Testis (tissue), 3 donors: Measurements from ENCODE around the gene ALOX5AP. TPM values are rescaled to one million over a fixed set of nuclear protein-coding genes. Genes with fewer than 3 reads are reported as not detected.

ENCODE experiments used
- DNase-seq: peaks from one replicate; pipeline ENCODE4 v3.0.0-alpha.2; 2019
- H3K27ac ChIP-seq, 2 donors: fragments of 200-600 bp; sonication (generic); one replicate each; pipeline ENCODE4 v1.5.1; 2019
- H3K27me3 ChIP-seq: fragments of 200-600 bp; sonication (generic); one replicate; pipeline ENCODE4 v1.5.1; 2019
- H3K36me3 ChIP-seq: fragments of 200-600 bp; sonication (generic); one replicate; pipeline ENCODE4 v1.5.1; 2017; ENCODE audit warnings: low read depth; ENCODE audit errors: missing control alignments
- H3K4me1 ChIP-seq: fragments of 200-600 bp; sonication (generic); one replicate; pipeline ENCODE4 v1.5.1; 2019
- H3K4me3 ChIP-seq, 2 donors: fragments of 200-600 bp; sonication (generic); one replicate each; pipeline ENCODE4 v1.5.1; 2017 to 2019
- H3K9me3 ChIP-seq: fragments of 200-600 bp; sonication (generic); one replicate; pipeline ENCODE4 v1.5.1; 2017
- CTCF ChIP-seq, 3 experiments: fragments of 450-650 bp in 2 of 3; fragments of 200-600 bp in 1 of 3; sonication (generic) in 1 of 3; IDR thresholded peaks; one replicate each; pipeline ENCODE4 v1.5.1; 2016 to 2019; ENCODE audit warnings: antibody characterized with exemption in 3 of 3, mild to moderate bottlenecking in 2 of 3, moderate library complexity in 1 of 3
- POLR2A ChIP-seq: fragments of 450-650 bp; IDR thresholded peaks from one replicate; pipeline ENCODE4 v1.6.1; 2017; ENCODE audit warnings: antibody characterized with exemption, mild to moderate bottlenecking, moderate library complexity
- WGBS, 2 donors: methylation state at CpG; one replicate each; pipeline ENCODE4 v1.1.5; 2018; 5-methylcytosine and 5-hydroxymethylcytosine counted together
- intact Hi-C: fragments of 100-400 bp; cut with DNase I; formaldehyde crosslinking; loops from one replicate; pipeline ENCODE4 v1.15.1; 2023; ENCODE audit warnings: low total_unique reads
- polyA plus RNA-seq: library from polyadenylated mRNA; stranded (reverse); fragments of 350-450 nt; fragmentation: Illumina TruSeq; extraction: RNeasy Lipid Tissue Mini Kit (QIAGEN cat#74804); gene quantifications from one replicate; pipeline ENCODE4 v1.2.3, GENCODE V29; 2014; ENCODE audit warnings: low read depth, low replicate concordance; ENCODE audit not compliant: insufficient read depth
- total RNA-seq, 2 donors: library from RNA; depleted of rRNA; stranded (reverse); fragments of >200 nt; gene quantifications; one replicate each; pipeline ENCODE4 v1.2.3, GENCODE V29; 2016

The ALOX5AP gene
- total and polyA plus RNA-seq, 3 donors from 2014 or later, result 2.5 to 13.4 (median 7.3) TPM

DNA sequence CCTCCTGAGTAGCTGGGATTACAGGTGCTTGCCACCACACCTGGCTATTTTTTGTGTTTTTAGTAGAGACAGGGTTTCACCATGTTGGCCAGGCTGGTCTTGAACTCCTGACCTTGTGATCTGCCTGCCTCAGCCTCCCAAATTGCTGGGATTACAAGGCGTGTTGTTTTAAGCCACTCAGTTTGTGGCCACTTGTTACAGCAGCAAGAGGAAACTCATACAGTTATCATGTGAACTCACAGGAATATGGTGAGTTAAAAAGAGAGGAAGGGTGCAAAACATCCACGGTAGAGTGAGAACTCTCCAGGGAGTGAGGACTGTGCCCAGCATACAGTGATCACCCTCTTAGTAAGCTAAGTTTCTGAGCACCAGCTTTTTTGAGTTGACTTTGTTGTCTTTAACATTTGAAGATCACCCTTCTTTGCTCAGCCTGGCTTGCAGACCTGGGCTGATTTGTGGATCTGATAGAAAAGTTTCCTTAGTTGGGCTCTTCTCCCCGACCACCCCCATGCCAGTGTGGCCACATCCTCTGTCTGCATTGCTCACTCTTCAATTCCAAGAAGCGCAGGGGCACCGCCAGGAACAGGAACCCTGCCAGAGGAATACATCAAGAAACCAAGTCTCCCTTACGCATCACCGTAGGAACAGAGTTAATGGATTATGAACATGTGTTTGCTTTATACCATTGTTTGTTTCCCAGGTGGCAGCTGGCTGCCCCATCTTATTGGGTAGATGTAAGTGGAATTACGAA, 16.0 kb downstream of the ALOX5AP start:
- intact Hi-C loops, result no loop called here
- TF ChIP-seq CTCF (IDR thresholded peaks at IDR 0.05) (no peak), POLR2A (no peak)
- WGBS, 2 donors, result 91 to 97% methylated on average over 8 of the region's 8 CpGs
- H3K27me3 ChIP-seq, result no peaks in the 10 kb centered on the region
- H3K4me1 ChIP-seq, result peaks cover 6% of the 10 kb centered on the region
- H3K9me3 ChIP-seq, result no peaks in the 10 kb centered on the region
- H3K27ac ChIP-seq, result no peak overlapping the region
- DNase-seq, result no peak
- H3K4me3 ChIP-seq, result no peak overlapping the region
- H3K36me3 ChIP-seq, result no peaks in the 10 kb centered on the region

DNA sequence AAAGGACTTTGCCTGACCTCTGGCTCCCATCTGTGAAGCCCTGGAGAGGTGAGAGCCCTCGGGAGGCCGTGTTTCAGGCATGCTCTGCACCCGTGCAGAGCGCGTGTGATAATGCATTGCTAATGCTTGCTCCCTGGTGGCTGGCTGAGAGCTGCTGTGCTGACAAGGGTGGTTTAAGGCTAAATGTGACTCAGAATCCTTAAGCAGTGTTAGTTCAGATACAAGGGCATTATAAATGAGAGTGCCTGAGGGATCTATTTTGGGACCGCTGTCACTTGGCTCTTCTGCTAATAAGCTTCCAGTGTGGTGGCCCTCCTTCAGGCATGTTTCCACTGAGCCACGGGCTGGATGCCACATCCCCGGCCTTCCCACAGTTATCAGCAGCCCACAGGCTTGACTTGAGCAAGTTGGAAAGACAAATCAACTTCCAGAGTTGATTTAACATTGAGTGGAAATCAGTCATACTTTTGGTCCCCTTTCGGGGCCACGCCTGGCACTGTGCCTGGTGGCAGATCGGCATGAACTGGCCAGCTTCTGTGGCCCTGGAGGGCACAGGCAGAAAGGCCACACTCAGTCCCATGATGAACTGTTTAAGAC, 17.0 kb downstream of the ALOX5AP start:
- Histone ChIP-seq H3K4me3 (no peak overlapping the region), H3K4me1 (no peaks in the 10 kb centered on the region), H3K27me3 (no peaks in the 10 kb centered on the region), H3K9me3 (no peaks in the 10 kb centered on the region), H3K27ac (no peak overlapping the region), H3K36me3 (no peaks in the 10 kb centered on the region)
- no peak for DNase-seq
- TF ChIP-seq CTCF (IDR thresholded peaks at IDR 0.05) (no peak), POLR2A (no peak)
- intact Hi-C loops, result no loop called here
- 74 to 85% methylated on average over 11 of the region's 11 CpGs for WGBS, 2 donors

GRCh38 chr13:30753030-30753616, 17.8 kb downstream of the ALOX5AP start:
- H3K9me3 ChIP-seq, result no peaks in the 10 kb centered on the region
- H3K27me3 ChIP-seq, result no peaks in the 10 kb centered on the region
- H3K27ac ChIP-seq, result no peak overlapping the region
- DNase-seq, result no peak
- H3K36me3 ChIP-seq, result no peaks in the 10 kb centered on the region
- H3K4me1 ChIP-seq, result no peaks in the 10 kb centered on the region
- intact Hi-C loops, result no loop called here
- H3K4me3 ChIP-seq, result no peak overlapping the region
- WGBS, 2 donors, result 85 to 89% methylated on average over 8 of the region's 8 CpGs
- no peak for TF ChIP-seq POLR2A
- TF ChIP-seq CTCF (IDR thresholded peaks at IDR 0.05), result no peak

- Histone ChIP-seq H3K4me1 (no peaks in the 10 kb centered on the region), H3K9me3 (no peaks in the 10 kb centered on the region), H3K27ac (no peak overlapping the region), H3K27me3 (no peaks in the 10 kb centered on the region), H3K36me3 (no peaks in the 10 kb centered on the region), H3K4me3 (no peak overlapping the region)
- TF ChIP-seq CTCF (IDR thresholded peaks at IDR 0.05) (no peak), POLR2A (no peak)
- DNase-seq, result no peak
- WGBS, 2 donors, result 70 to 87% methylated on average over 11 to 12 of the region's 12 CpGs
- intact Hi-C loops, result no loop called here
Measured at GRCh38 chr13:30755678-30756077, 20.3 kb downstream of the ALOX5AP start.
